ENCODE results near the gene PRR33. TPM values are rescaled to one million over a fixed set of nuclear protein-coding genes. Genes with fewer than 3 reads are reported as not detected.

Gene PRR33
- total and polyA plus RNA-seq, 10 of the 15 experiments (the other 5 are each of a cell fraction or from before 2014, with no cell fraction given): 0.02 to 1.0 (median 0.38) TPM; not detected in 6

GRCh38 chr11:1854132-1854948 lies 37.4 kb downstream of the PRR33 start (continued):
- TF ChIP-seq IKZF2 (IDR thresholded peaks at IDR 0.05) (no peak), MXI1 (IDR thresholded peaks at IDR 0.05; ENCODE audit: low read depth, low read length) (no peak), ELK1 (IDR thresholded peaks at IDR 0.05; ENCODE audit: low read depth, low read length) (no peak), RAD21 (IDR thresholded peaks at IDR 0.05; ENCODE audit: insufficient read depth, low read depth, low read length) (no peak), ATF7 (IDR thresholded peaks at IDR 0.05; ENCODE audit: low read depth) (no peak), MEF2B (IDR thresholded peaks at IDR 0.05; ENCODE audit: partially characterized antibody, poor library complexity, severe bottlenecking) (peak; percentile 87), TCF12 (IDR thresholded peaks at IDR 0.05; ENCODE audit: low read depth, low read length) (peak; percentile 98), MLLT1 (IDR thresholded peaks at IDR 0.05) (0 out of 2 replicates have a peak, but pooled peaks have one; percentile 12), HSF1 (IDR thresholded peaks at IDR 0.05; ENCODE audit: low read depth, low read length) (no peak), HCFC1 (IDR thresholded peaks at IDR 0.05; ENCODE audit: low read length) (no peak), FOXK2 (IDR thresholded peaks at IDR 0.05) (no peak), BCLAF1 (IDR thresholded peaks at IDR 0.05) (no peak), GATAD2B (conservative IDR thresholded peaks at IDR 0.05; ENCODE audit: low read depth) (no peak), RELB (IDR thresholded peaks at IDR 0.05; ENCODE audit: low read depth) (no peak), FOXM1 (IDR thresholded peaks at IDR 0.05; ENCODE audit: low read depth, low read length) (no peak)
